Measurements from ENCODE around the gene MRPL20. TPM values are rescaled to one million over a fixed set of nuclear protein-coding genes. Genes with fewer than 3 reads are reported as not detected.

Gene MRPL20
- total and polyA plus RNA-seq, 2 donors (not counting 3 experiments of a cell fraction or from before 2014, with no cell fraction given): 134 to 152 TPM

- Histone ChIP-seq H3K79me2 (ENCODE audit: control insufficient read depth, insufficient read depth, low read length) (peaks cover 3% of the 10 kb centered on the region), H3K27me3 (ENCODE audit: control insufficient read depth in 2 of 2, insufficient read depth in 2 of 2, low read length in 2 of 2) (peaks cover 11 to 23% of the 10 kb centered on the region in 2 experiments), H3K4me1 (ENCODE audit: control insufficient read depth, extremely low read depth, insufficient read depth, low read length) (no peaks in the 10 kb centered on the region), H3K27ac (ENCODE audit: insufficient read depth, low read depth, low read length) (no peak overlapping the region), H3K36me3 (ENCODE audit: control insufficient read depth in 2 of 2, extremely low read depth in 1 of 2, insufficient read depth in 2 of 2, low read length in 2 of 2) (no peaks in the 10 kb centered on the region), H2AFZ (ENCODE audit: low read depth, low read length) (no peak overlapping the region), H3K9me3 (replicated peaks; ENCODE audit: control insufficient read depth, insufficient read depth, low read length) (no peaks in the 10 kb centered on the region), H3K4me3 (replicated peaks in 1 of 3; ENCODE audit: insufficient read depth in 1 of 3, low read depth in 1 of 3, low read length in 3 of 3) (no peak overlapping the region), H3K4me2 (ENCODE audit: insufficient read depth, low read length) (no peak overlapping the region), H3K9me1 (replicated peaks; ENCODE audit: control insufficient read depth, extremely low read depth, insufficient read depth, low read length) (no peaks in the 10 kb centered on the region), H4K20me1 (replicated peaks; ENCODE audit: control insufficient read depth, extremely low read depth, insufficient read depth, low read length) (no peaks in the 10 kb centered on the region), H3K9ac (replicated peaks; ENCODE audit: extremely low read depth, insufficient read depth, low read length) (no peak overlapping the region)
- BruUV-seq (replicated peaks): no TSS peak
- ChIA-PET POLR2A (no interaction called here), CTCF (interaction anchor here (1.1 kb wide), 1 partner anchor 18 kb away, joined by 3 read pairs; no protein-coding TSS in a partner anchor)
- DNase-seq (ENCODE audit: low read depth, low spot score) (no peak), FAIRE-seq (no peak)
- intact Hi-C loops (cut with micrococcal nuclease): no loop called here
- TF ChIP-seq CTCF (IDR thresholded peaks at IDR 0.05; ENCODE audit: extremely low read depth in 1 of 2, insufficient read depth in 1 of 2, low read depth in 1 of 2, low read length in 2 of 2) (no peak), EZH2 (IDR thresholded peaks at IDR 0.05; ENCODE audit: borderline replicate concordance, low read depth, low read length, severe bottlenecking) (no peak), JUN (IDR thresholded peaks at IDR 0.05; ENCODE audit: borderline replicate concordance, insufficient read depth, insufficient read length, low read depth) (no peak), GATA2 (IDR thresholded peaks at IDR 0.05; ENCODE audit: insufficient read depth, insufficient read length, low read depth, low read length) (no peak), MYC (IDR thresholded peaks at IDR 0.05; ENCODE audit: low read depth, low read length) (no peak), POLR2A (IDR thresholded peaks at IDR 0.05; ENCODE audit: low read depth, low read length) (no peak)
- dilution Hi-C loops (cut with MboI; ENCODE audit: extremely low pct_ligation_motif_present, low sequenced_read_pairs): no loop called here
These were observed 53.5 kb downstream of the MRPL20 start for GRCh38 chr1:1353389-1354151.
